Measurements from ENCODE around the gene AIFM2.

- TF ChIP-seq CTCF (IDR thresholded peaks at IDR 0.05; ENCODE audit: borderline replicate concordance, extremely low read depth, low read length, poor library complexity, severe bottlenecking) = no peak
- no peak for TF ChIP-seq EZH2 (IDR thresholded peaks at IDR 0.05; ENCODE audit: borderline replicate concordance, low read depth, low read length, severe bottlenecking)
Measured at GRCh38 chr10:70084189-70084588, 48.4 kb downstream of the AIFM2 start.

Measured in DND-41 (cell line).